Medulla oblongata (tissue), 1 donor: ENCODE measurements around the gene RASL12.
"Not testable (repeated sequence)": the region's sequence is repeated elsewhere in the genome, so short reads cannot be mapped to it uniquely, and the experiment has no call there.

Experiments
- DNase-seq: peaks from one replicate; pipeline ENCODE4 v3.0.0-alpha.2; 2015; ENCODE audit errors: extremely low spot score

The RASL12 gene

DNA sequence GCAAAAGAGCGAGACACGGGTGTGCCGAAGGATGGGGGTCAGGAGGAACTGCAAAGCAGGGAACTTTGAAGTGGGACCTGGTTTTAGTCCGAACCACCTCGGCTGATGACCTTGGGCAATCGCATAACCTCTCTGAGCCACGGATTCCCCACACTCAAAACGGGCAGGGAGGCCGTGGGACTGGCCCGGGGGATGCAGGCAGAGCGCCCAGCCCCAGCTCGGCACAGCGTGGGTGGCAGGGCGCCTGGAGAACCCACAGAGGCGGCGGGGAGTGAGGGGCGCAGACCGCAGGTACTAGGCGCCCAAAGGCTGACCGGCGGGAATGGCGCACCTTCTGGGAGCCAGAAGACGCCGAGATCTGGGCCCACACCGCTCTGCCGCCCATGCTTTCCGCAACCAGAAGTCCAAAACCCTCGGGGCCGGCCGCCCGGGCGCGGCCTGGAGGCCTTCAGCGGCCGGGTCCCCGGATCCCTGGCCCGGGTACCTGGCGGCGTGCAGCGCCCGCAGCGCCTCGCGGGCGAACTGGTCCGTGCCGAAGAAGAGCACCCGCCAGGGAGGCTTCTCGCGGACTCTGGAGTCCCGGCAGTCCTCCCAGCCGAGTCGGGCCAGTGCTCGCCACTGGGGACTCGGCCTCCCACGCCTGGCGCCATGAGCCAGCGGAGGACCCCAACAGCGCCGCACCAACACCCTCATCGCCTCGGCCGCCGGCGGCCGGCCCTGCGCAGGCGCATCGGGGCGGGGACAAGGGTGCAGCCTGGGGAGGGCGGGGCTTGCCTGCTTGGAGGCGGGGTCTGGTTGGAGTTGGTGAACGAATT lies 38.7 kb downstream of the RASL12 start, which contains the start of gene MTFMT:
Gene MTFMT (minus strand): TSS at position 719 of the 815 bp plus-strand sequence. CDS start 26 bp downstream, at position 693.
- peak; percentile 94 for DNase-seq

DNA sequence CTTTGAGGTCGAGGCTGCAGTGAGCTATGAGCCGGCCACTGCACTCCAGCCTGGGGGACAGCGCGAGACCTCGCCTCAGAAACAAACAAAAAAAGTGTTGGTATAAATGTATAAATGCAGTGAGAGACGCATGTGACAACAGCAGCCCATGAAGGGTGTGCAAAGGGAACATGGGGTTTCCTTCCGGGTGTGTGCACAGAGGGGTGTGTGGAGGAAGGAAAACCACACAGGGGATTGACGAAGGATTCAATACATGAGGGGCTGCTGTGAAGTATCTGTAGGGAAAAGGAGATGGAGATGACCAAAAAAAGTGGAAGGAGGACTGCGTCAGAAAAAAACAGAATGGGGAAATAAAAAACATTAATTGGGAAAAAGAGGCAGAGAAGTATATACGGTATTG lies 39.5 kb downstream of the RASL12 start:
- no peak for DNase-seq

DNA sequence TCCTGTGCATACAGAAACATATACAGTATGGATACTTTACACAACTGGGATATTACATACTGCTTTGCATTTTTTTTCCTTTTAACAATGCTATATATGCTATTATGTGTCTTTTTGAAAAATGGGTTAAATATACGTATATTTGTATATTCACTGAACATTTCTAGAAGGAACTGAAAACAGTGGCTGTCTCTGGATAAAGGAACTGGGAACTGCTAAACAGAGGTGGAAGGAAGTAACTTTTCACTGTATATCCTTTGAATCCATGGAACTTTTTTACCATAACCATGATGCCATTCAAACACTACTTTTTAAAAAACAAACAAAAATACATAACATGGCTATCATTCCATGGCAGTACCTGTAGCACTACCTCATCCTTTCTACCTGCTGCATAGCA lies 40.2 kb downstream of the RASL12 start:
- no peak for DNase-seq

DNA sequence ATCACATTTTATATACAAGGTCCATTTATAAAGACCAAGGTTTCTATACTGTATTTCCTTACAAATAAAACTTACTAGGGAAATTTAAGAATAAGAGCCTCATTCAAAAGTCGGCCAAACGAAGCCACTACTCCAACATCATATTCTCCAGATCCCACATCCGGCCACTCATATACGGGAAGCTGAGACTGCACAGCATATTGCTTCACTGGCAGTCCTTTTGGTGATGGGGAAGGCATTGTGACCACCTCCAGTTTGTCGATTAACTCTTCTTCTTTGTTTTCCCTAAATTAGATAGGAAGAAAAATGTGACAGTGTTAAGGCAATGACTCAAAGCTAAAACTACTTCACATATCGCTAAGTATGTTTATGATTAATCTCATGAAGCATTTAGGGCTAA lies 41.0 kb downstream of the RASL12 start:
- no peak for DNase-seq

DNA sequence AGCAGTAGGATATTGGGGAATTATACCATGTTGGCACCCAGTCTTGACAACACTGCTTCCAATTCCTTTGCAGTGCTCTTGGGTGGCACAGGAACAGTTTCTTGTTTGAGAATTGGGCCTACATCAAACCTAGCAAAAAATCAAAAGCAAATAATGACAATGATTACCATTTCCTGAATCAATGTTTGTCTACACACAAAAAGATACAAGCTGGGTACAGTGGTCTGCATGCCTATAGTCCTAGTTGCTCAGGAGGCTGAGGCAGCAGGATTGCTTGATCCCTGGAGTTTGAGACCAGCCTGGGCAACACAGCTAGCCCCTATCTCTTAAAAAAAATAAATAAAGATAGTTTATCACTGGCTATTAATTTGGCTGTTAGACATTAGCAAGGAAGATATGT lies 46.3 kb downstream of the RASL12 start:
- no peak for DNase-seq

DNA sequence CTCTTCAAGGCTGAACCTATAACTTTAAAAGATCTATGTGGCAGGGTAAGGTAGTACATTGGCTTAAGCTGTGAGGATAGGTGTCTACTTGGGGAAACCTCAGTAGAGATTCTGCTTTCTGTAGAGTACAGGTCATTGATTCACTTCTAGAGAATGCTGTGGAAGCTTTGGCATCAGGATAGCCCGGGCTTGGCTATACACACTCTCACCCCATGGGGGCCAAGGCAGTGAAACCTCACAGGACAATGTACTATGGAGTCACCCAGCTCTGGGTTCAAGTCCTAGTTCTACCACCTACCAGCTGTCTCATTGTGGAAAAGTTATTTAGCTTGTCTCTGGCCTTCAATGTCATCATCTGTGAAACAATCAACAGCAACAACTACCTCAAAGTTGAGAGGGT lies 47.4 kb downstream of the RASL12 start:
- DNase-seq = no peak

DNA sequence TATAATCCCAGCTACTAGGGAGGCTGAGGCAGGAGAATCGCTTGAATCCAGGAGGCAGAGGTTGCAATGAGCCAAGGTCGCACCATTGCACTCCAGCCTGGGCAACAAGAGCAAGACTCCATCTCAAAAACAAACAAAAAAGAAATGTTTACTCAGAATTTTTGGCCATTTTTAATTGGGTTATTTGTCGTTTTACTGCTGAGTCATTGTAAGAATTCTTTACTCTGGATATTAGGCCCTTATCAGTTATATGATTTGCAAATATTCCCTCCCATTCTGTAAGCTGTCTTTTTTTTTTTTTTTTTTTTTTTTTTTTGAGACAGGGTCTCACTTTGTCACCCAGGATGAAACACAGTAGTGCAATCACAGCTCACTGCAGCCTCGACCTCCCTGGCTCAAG lies 56.6 kb downstream of the RASL12 start:
- DNase-seq = not testable (repeated sequence)

DNA sequence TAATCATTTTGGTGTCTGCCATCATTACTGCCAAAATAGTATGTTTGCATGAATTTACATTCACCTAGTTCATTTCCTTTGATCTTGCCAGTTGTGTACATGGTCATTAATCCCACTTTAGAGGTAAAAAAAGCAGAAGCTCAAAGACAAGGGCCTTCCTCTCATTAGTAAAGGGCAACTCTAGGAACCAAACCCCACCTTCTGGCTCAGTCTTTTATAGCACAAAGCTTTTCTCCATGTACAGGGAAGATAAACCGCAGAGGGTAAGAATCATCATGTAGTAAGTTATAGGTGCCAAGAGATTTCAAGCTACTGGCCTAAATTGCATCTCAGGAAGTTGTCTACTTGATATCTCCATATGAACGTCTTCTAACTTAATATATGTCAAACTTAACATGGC lies 58.8 kb downstream of the RASL12 start:
- DNase-seq = no peak

DNA sequence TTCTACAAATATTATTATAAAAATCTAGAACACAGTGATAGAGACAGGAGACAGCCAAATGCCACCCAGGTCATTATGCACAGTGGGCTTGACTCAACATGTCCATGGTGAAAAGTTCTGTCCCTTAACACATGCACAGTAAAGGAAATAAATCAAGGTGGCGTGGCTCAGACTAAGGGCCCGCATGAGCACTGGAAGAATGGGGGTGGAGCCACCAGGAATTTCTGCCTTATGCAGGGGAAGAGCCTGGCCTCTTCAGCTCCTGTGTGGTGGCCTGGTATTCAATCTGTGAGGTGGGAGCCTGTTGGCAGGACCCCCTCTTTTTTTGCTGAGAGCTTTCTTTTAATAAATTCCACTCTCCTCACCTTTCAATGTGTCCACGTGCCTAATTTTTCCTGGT lies 60.9 kb downstream of the RASL12 start:
- no peak for DNase-seq

DNA sequence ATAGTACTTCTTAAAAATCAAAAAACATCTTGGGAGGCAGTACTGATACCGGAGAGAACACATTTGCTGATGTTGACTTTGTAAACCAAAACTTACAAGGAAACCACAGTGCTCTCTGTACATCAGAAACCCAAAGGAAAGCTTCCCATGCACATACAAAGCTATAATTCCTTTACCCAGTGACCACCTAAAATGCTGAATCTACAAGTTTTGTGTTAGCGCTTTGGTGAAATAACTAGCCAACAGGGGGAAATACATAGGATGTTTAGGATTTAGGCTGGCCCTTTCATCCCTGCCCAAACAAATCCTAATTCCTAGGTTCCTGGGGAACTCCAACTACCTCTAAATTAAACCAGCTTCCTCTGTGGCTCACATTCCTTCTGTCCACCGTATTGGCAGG lies 62.8 kb downstream of the RASL12 start:
- no peak for DNase-seq
